ENCODE results near the gene PROM1. TPM values are rescaled to one million over a fixed set of nuclear protein-coding genes. Genes with fewer than 3 reads are reported as not detected.

PROM1 gene
- total RNA-seq, 1 experiment from 2014 or later, result 65.1 TPM

DNA sequence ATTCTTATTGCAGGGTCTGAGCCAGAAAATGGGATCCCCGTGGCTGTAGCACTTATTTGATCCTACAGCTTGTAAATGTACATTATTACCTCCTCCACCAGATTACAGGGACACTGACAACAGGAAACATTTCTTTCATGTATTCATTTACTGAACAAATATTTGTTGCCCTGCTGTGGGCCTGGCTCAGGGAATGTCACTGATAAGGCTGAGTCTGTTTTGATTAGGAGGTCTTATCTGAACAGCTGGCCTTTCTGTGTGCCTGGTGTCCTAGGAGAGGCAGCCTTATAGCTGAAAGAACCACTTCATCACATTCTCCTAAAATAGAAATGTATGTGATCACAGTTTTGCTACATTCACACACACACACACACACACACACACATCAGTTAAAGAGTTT lies 45.5 kb upstream of the PROM1 start:
- H3K9me3 Mint-ChIP-seq, result peaks cover 8% of the 10 kb centered on the region
- POLR2A ChIA-PET, result no interaction called here

More for the DNA sequence above, 45.5 kb upstream of the PROM1 start:
- peaks cover 2% of the 10 kb centered on the region; the same call in 1 of the 2 replicates for H3K27me3 Mint-ChIP-seq (ENCODE audit: low read depth)
- ATAC-seq, result no peak
- H3K4me1 Mint-ChIP-seq, result no peaks in the 10 kb centered on the region
- DNase-seq (ENCODE audit: low spot score), result no peak
- H3K36me3 Mint-ChIP-seq, result peaks cover 1% of the 10 kb centered on the region
- no peak overlapping the region for H3K4me3 Mint-ChIP-seq
- H3K27ac Mint-ChIP-seq, result no peak overlapping the region
- TF ChIP-seq ATF1 (CRISPR knock-in tag; IDR thresholded peaks at IDR 0.05) (no peak), ETV6 (CRISPR knock-in tag; IDR thresholded peaks at IDR 0.05) (no peak), GTF2I (CRISPR knock-in tag; conservative IDR thresholded peaks at IDR 0.05) (no peak), ZNF671 (CRISPR knock-in tag; IDR thresholded peaks at IDR 0.05) (no peak), ZNF423 (CRISPR knock-in tag; IDR thresholded peaks at IDR 0.05) (no peak), NR1H2 (CRISPR knock-in tag; IDR thresholded peaks at IDR 0.05) (no peak), FOXJ3 (CRISPR knock-in tag; IDR thresholded peaks at IDR 0.05; ENCODE audit: borderline replicate concordance) (no peak), PRRX2 (CRISPR knock-in tag; IDR thresholded peaks at IDR 0.05) (no peak), ZNF317 (CRISPR knock-in tag; IDR thresholded peaks at IDR 0.05; ENCODE audit: borderline replicate concordance, low read depth) (no peak), ZNF396 (CRISPR knock-in tag; IDR thresholded peaks at IDR 0.05; ENCODE audit: borderline replicate concordance) (no peak)
- TF ChIP-seq, protein P1, sequence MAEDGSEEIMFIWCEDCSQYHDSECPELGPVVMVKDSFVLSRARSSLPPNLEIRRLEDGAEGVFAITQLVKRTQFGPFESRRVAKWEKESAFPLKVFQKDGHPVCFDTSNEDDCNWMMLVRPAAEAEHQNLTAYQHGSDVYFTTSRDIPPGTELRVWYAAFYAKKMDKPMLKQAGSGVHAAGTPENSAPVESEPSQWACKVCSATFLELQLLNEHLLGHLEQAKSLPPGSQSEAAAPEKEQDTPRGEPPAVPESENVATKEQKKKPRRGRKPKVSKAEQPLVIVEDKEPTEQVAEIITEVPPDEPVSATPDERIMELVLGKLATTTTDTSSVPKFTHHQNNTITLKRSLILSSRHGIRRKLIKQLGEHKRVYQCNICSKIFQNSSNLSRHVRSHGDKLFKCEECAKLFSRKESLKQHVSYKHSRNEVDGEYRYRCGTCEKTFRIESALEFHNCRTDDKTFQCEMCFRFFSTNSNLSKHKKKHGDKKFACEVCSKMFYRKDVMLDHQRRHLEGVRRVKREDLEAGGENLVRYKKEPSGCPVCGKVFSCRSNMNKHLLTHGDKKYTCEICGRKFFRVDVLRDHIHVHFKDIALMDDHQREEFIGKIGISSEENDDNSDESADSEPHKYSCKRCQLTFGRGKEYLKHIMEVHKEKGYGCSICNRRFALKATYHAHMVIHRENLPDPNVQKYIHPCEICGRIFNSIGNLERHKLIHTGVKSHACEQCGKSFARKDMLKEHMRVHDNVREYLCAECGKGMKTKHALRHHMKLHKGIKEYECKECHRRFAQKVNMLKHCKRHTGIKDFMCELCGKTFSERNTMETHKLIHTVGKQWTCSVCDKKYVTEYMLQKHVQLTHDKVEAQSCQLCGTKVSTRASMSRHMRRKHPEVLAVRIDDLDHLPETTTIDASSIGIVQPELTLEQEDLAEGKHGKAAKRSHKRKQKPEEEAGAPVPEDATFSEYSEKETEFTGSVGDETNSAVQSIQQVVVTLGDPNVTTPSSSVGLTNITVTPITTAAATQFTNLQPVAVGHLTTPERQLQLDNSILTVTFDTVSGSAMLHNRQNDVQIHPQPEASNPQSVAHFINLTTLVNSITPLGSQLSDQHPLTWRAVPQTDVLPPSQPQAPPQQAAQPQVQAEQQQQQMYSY (CRISPR knock-in tag; IDR thresholded peaks at IDR 0.05), result no peak
- TF ChIP-seq, protein P2, sequence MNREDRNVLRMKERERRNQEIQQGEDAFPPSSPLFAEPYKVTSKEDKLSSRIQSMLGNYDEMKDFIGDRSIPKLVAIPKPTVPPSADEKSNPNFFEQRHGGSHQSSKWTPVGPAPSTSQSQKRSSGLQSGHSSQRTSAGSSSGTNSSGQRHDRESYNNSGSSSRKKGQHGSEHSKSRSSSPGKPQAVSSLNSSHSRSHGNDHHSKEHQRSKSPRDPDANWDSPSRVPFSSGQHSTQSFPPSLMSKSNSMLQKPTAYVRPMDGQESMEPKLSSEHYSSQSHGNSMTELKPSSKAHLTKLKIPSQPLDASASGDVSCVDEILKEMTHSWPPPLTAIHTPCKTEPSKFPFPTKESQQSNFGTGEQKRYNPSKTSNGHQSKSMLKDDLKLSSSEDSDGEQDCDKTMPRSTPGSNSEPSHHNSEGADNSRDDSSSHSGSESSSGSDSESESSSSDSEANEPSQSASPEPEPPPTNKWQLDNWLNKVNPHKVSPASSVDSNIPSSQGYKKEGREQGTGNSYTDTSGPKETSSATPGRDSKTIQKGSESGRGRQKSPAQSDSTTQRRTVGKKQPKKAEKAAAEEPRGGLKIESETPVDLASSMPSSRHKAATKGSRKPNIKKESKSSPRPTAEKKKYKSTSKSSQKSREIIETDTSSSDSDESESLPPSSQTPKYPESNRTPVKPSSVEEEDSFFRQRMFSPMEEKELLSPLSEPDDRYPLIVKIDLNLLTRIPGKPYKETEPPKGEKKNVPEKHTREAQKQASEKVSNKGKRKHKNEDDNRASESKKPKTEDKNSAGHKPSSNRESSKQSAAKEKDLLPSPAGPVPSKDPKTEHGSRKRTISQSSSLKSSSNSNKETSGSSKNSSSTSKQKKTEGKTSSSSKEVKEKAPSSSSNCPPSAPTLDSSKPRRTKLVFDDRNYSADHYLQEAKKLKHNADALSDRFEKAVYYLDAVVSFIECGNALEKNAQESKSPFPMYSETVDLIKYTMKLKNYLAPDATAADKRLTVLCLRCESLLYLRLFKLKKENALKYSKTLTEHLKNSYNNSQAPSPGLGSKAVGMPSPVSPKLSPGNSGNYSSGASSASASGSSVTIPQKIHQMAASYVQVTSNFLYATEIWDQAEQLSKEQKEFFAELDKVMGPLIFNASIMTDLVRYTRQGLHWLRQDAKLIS (CRISPR knock-in tag; IDR thresholded peaks at IDR 0.05; ENCODE audit: borderline replicate concordance), result no peak
- TF ChIP-seq, protein P3, sequence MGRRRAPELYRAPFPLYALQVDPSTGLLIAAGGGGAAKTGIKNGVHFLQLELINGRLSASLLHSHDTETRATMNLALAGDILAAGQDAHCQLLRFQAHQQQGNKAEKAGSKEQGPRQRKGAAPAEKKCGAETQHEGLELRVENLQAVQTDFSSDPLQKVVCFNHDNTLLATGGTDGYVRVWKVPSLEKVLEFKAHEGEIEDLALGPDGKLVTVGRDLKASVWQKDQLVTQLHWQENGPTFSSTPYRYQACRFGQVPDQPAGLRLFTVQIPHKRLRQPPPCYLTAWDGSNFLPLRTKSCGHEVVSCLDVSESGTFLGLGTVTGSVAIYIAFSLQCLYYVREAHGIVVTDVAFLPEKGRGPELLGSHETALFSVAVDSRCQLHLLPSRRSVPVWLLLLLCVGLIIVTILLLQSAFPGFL (CRISPR knock-in tag; IDR thresholded peaks at IDR 0.05; ENCODE audit: borderline replicate concordance), result no peak
- TF ChIP-seq, protein P4, sequence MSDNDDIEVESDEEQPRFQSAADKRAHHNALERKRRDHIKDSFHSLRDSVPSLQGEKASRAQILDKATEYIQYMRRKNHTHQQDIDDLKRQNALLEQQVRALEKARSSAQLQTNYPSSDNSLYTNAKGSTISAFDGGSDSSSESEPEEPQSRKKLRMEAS (CRISPR knock-in tag; IDR thresholded peaks at IDR 0.05), result no peak
- TF ChIP-seq, protein P5, sequence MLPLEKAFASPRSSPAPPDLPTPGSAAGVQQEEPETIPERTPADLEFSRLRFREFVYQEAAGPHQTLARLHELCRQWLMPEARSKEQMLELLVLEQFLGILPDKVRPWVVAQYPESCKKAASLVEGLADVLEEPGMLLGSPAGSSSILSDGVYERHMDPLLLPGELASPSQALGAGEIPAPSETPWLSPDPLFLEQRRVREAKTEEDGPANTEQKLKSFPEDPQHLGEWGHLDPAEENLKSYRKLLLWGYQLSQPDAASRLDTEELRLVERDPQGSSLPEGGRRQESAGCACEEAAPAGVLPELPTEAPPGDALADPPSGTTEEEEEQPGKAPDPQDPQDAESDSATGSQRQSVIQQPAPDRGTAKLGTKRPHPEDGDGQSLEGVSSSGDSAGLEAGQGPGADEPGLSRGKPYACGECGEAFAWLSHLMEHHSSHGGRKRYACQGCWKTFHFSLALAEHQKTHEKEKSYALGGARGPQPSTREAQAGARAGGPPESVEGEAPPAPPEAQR (CRISPR knock-in tag; IDR thresholded peaks at IDR 0.05), result no peak
- TF ChIP-seq, protein P6, sequence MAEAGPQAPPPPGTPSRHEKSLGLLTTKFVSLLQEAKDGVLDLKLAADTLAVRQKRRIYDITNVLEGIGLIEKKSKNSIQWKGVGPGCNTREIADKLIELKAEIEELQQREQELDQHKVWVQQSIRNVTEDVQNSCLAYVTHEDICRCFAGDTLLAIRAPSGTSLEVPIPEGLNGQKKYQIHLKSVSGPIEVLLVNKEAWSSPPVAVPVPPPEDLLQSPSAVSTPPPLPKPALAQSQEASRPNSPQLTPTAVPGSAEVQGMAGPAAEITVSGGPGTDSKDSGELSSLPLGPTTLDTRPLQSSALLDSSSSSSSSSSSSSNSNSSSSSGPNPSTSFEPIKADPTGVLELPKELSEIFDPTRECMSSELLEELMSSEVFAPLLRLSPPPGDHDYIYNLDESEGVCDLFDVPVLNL (CRISPR knock-in tag; IDR thresholded peaks at IDR 0.05; ENCODE audit: borderline replicate concordance, low read depth), result no peak
- TF ChIP-seq, protein P7, sequence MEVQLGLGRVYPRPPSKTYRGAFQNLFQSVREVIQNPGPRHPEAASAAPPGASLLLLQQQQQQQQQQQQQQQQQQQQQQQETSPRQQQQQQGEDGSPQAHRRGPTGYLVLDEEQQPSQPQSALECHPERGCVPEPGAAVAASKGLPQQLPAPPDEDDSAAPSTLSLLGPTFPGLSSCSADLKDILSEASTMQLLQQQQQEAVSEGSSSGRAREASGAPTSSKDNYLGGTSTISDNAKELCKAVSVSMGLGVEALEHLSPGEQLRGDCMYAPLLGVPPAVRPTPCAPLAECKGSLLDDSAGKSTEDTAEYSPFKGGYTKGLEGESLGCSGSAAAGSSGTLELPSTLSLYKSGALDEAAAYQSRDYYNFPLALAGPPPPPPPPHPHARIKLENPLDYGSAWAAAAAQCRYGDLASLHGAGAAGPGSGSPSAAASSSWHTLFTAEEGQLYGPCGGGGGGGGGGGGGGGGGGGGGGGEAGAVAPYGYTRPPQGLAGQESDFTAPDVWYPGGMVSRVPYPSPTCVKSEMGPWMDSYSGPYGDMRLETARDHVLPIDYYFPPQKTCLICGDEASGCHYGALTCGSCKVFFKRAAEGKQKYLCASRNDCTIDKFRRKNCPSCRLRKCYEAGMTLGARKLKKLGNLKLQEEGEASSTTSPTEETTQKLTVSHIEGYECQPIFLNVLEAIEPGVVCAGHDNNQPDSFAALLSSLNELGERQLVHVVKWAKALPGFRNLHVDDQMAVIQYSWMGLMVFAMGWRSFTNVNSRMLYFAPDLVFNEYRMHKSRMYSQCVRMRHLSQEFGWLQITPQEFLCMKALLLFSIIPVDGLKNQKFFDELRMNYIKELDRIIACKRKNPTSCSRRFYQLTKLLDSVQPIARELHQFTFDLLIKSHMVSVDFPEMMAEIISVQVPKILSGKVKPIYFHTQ (CRISPR knock-in tag; IDR thresholded peaks at IDR 0.05), result no peak
- TF ChIP-seq, protein P8, sequence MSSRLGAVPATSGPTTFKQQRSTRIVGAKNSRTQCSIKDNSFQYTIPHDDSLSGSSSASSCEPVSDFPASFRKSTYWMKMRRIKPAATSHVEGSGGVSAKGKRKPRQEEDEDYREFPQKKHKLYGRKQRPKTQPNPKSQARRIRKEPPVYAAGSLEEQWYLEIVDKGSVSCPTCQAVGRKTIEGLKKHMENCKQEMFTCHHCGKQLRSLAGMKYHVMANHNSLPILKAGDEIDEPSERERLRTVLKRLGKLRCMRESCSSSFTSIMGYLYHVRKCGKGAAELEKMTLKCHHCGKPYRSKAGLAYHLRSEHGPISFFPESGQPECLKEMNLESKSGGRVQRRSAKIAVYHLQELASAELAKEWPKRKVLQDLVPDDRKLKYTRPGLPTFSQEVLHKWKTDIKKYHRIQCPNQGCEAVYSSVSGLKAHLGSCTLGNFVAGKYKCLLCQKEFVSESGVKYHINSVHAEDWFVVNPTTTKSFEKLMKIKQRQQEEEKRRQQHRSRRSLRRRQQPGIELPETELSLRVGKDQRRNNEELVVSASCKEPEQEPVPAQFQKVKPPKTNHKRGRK (CRISPR knock-in tag; IDR thresholded peaks at IDR 0.05; ENCODE audit: borderline replicate concordance), result no peak
- TF ChIP-seq, protein P9, sequence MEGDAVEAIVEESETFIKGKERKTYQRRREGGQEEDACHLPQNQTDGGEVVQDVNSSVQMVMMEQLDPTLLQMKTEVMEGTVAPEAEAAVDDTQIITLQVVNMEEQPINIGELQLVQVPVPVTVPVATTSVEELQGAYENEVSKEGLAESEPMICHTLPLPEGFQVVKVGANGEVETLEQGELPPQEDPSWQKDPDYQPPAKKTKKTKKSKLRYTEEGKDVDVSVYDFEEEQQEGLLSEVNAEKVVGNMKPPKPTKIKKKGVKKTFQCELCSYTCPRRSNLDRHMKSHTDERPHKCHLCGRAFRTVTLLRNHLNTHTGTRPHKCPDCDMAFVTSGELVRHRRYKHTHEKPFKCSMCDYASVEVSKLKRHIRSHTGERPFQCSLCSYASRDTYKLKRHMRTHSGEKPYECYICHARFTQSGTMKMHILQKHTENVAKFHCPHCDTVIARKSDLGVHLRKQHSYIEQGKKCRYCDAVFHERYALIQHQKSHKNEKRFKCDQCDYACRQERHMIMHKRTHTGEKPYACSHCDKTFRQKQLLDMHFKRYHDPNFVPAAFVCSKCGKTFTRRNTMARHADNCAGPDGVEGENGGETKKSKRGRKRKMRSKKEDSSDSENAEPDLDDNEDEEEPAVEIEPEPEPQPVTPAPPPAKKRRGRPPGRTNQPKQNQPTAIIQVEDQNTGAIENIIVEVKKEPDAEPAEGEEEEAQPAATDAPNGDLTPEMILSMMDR (IDR thresholded peaks at IDR 0.05), result no peak
- CTCF ChIA-PET, result interaction anchor here (1.3 to 1.4 kb wide), 2 partner anchors 67 to 76 kb away, joined by 4 to 5 read pairs; no protein-coding TSS in a partner anchor
